OCI-LY3 (cell line): ENCODE data around the gene NOVA2.

Experiments used
- H2AFZ ChIP-seq: fragments of 200-600, 300-600 bp; shearing (Covaris generic); 2 replicates; pipeline ENCODE4 v1.6.0; 2014; ENCODE audit warnings: antibody characterized with exemption, low read depth, low read length
- H3K27ac ChIP-seq: fragments of 200-600, 300-600 bp; sonication (generic); 2 replicates; pipeline ENCODE4 v1.5.1; 2014; ENCODE audit warnings: mild to moderate bottlenecking, low read length, moderate library complexity, mixed read lengths
- H3K27me3 ChIP-seq: fragments of 200-600, 300-600 bp; sonication (generic); 2 replicates; pipeline ENCODE4 v1.6.1; 2014; ENCODE audit warnings: low read depth, low read length, mixed read lengths
- H3K36me3 ChIP-seq: fragments of 200-600, 300-600 bp; sonication (generic); replicated peaks from 2 replicates; pipeline ENCODE3; 2014; ENCODE audit warnings: low read depth, low read length, mixed read lengths
- H3K4me1 ChIP-seq: fragments of 300-600, 200-600 bp; sonication (generic); 2 replicates; pipeline ENCODE4 v1.6.1; 2014; ENCODE audit warnings: low read length, mixed read lengths
- H3K4me2 ChIP-seq: fragments of 200-600, 300-600 bp; sonication (generic); 2 replicates; pipeline ENCODE4 v1.6.1; 2014; ENCODE audit warnings: low read length, mixed read lengths
- H3K4me3 ChIP-seq: fragments of 300-600, 200-600 bp; sonication (generic); 2 replicates; pipeline ENCODE4 v1.5.1; 2014; ENCODE audit warnings: antibody characterized with exemption, mild to moderate bottlenecking, low read length, moderate library complexity
- H3K79me2 ChIP-seq: fragments of 300-600, 200-600 bp; shearing (Covaris generic); 2 replicates; pipeline ENCODE4 v1.6.1; 2014; ENCODE audit warnings: mild to moderate bottlenecking, low read length, mixed read lengths
- H3K9ac ChIP-seq: fragments of 300-600, 200-600 bp; shearing (Covaris generic); 2 replicates; pipeline ENCODE4 v1.6.0; 2014; ENCODE audit warnings: mild to moderate bottlenecking, low read length, moderate library complexity
- H3K9me3 ChIP-seq: fragments of 200-600, 300-600 bp; shearing (Covaris generic); 2 replicates; pipeline ENCODE4 v1.6.1; 2014; ENCODE audit warnings: low read length, mixed read lengths; ENCODE audit not compliant: insufficient read depth
- H4K20me1 ChIP-seq: fragments of 200-600, 300-600 bp; sonication (generic); 2 replicates; pipeline ENCODE4 v1.6.1; 2016; ENCODE audit warnings: low read length, mixed read lengths; ENCODE audit not compliant: insufficient read depth
- EZH2phosphoT487 ChIP-seq: fragments of 200-600 bp; shearing (Covaris generic); IDR thresholded peaks from 2 replicates; pipeline ENCODE4 v1.6.1; 2018; ENCODE audit warnings: antibody characterized with exemption, mixed run types, low read depth
- TF ChIP-seq, protein P1 (sequence below): fragments of 200-600, 300-600 bp; sonication (generic); IDR thresholded peaks from 2 replicates; pipeline ENCODE4 v1.5.1; 2014; ENCODE audit warnings: antibody characterized with exemption, low read length, low read depth

The NOVA2 gene

DNA sequence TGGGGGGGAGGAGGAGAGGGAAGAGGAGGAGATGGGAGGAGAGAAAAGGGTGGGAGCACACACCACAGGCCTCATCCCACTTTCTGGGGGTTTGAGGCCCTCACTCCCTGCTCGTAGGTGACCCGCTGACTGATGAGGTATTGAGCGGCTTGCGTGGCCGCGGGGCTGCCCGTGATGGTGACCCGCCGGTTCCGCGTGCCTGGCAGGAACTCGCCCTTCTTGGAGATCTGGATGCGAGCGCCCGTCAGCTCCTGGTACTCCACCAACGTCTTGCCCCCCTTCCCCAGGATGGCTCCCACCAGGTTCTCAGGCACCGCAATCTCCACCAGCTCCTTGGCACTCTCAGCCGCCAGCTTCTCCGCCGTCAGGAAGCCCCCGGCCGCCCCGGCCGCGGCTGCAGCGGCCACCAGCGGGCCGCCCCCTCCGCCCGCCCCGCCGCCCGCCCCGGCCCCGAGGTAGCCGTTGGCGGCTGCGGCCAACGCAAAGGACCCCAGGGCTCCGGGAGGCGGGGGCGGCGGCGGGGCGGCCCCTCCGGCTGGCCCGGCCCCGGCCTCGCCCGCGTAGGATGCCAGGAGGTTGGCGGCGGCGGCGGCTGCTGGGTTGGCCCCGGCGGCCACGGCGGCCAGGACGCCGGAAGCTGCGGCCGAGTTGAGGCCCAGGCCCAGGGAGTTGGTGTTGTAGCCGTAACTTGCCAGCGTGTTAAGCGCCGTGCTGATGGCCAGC, 33.7 kb downstream of the NOVA2 start:
- no peak overlapping the region for H3K4me3 ChIP-seq
- no peaks in the 10 kb centered on the region for H3K36me3 ChIP-seq
- H4K20me1 ChIP-seq = no peaks in the 10 kb centered on the region
- no peak for TF ChIP-seq EZH2phosphoT487
- TF ChIP-seq, protein P1, sequence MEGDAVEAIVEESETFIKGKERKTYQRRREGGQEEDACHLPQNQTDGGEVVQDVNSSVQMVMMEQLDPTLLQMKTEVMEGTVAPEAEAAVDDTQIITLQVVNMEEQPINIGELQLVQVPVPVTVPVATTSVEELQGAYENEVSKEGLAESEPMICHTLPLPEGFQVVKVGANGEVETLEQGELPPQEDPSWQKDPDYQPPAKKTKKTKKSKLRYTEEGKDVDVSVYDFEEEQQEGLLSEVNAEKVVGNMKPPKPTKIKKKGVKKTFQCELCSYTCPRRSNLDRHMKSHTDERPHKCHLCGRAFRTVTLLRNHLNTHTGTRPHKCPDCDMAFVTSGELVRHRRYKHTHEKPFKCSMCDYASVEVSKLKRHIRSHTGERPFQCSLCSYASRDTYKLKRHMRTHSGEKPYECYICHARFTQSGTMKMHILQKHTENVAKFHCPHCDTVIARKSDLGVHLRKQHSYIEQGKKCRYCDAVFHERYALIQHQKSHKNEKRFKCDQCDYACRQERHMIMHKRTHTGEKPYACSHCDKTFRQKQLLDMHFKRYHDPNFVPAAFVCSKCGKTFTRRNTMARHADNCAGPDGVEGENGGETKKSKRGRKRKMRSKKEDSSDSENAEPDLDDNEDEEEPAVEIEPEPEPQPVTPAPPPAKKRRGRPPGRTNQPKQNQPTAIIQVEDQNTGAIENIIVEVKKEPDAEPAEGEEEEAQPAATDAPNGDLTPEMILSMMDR = no peak
- no peak overlapping the region for H3K4me2 ChIP-seq
- H3K9me3 ChIP-seq = no peaks in the 10 kb centered on the region
- H3K4me1 ChIP-seq = no peaks in the 10 kb centered on the region
- no peak overlapping the region for H2AFZ ChIP-seq
- no peak overlapping the region for H3K9ac ChIP-seq
- no peaks in the 10 kb centered on the region for H3K79me2 ChIP-seq
- peaks cover 23% of the 10 kb centered on the region for H3K27me3 ChIP-seq
- no peak overlapping the region for H3K27ac ChIP-seq

DNA sequence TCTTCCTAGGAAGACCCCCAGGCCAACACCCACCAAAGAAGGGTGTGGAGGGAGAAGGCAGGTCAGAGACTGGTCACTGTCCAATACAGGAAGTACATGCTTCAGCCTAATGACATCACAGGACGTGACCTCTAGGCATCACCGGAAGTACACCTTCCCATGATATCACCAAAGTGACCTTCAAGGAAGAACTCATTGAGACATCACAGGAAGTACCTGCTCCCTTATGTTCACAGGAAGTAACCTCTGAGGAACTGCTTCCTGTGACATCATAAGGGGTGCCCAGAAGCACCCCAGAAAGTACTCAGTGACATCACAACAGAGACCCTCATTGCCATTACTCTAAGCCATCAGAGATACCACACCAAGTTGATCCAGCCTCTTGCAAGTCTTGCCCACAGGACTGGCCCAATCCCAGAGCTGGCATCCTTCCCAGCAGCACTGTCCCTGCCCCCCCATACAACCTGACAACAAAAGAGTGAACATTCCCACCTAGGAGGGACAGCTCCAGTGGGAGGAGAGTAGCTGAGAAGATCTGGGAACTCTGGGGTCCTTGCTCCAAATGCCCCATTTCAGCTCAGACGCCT, 34.8 kb downstream of the NOVA2 start:
- peaks cover 19% of the 10 kb centered on the region for H3K27me3 ChIP-seq
- H3K9ac ChIP-seq = no peak overlapping the region
- H3K36me3 ChIP-seq = no peaks in the 10 kb centered on the region
- no peaks in the 10 kb centered on the region for H3K9me3 ChIP-seq
- no peaks in the 10 kb centered on the region for H4K20me1 ChIP-seq
- H3K79me2 ChIP-seq = no peaks in the 10 kb centered on the region
- H3K4me2 ChIP-seq = no peak overlapping the region
- H3K27ac ChIP-seq = no peak overlapping the region
- no peaks in the 10 kb centered on the region for H3K4me1 ChIP-seq
- H3K4me3 ChIP-seq = no peak overlapping the region
- H2AFZ ChIP-seq = peak overlapping the region; percentile 57
- TF ChIP-seq, protein P1 = no peak
- no peak for TF ChIP-seq EZH2phosphoT487

DNA sequence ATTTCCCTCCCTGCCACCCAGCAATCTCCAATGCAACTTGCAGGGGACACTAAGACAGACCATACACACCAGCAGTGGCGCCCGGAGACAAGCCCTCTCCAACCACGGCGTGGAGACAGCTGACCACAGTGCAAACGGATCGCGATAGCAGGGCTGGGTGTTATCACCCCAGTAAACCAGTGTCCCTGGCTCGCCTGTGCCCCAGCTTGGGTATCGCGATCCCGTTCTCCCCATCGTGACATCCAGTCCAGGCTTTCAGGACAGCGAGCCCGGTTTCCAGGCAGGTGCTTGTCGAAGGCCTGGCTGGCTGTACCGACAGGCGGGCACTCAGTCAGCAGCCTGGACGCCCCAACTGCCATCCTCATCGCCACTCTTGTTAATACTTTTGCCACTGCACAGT, 38.4 kb downstream of the NOVA2 start:
- H3K36me3 ChIP-seq = no peaks in the 10 kb centered on the region
- no peak overlapping the region for H3K9ac ChIP-seq
- H3K4me3 ChIP-seq = no peak overlapping the region
- H2AFZ ChIP-seq = no peak overlapping the region
- no peak overlapping the region for H3K4me2 ChIP-seq
- H3K79me2 ChIP-seq = no peaks in the 10 kb centered on the region
- TF ChIP-seq EZH2phosphoT487 = no peak
- H3K4me1 ChIP-seq = no peaks in the 10 kb centered on the region
- H4K20me1 ChIP-seq = no peaks in the 10 kb centered on the region
- no peaks in the 10 kb centered on the region for H3K9me3 ChIP-seq
- peaks cover 25% of the 10 kb centered on the region for H3K27me3 ChIP-seq
- no peak overlapping the region for H3K27ac ChIP-seq

DNA sequence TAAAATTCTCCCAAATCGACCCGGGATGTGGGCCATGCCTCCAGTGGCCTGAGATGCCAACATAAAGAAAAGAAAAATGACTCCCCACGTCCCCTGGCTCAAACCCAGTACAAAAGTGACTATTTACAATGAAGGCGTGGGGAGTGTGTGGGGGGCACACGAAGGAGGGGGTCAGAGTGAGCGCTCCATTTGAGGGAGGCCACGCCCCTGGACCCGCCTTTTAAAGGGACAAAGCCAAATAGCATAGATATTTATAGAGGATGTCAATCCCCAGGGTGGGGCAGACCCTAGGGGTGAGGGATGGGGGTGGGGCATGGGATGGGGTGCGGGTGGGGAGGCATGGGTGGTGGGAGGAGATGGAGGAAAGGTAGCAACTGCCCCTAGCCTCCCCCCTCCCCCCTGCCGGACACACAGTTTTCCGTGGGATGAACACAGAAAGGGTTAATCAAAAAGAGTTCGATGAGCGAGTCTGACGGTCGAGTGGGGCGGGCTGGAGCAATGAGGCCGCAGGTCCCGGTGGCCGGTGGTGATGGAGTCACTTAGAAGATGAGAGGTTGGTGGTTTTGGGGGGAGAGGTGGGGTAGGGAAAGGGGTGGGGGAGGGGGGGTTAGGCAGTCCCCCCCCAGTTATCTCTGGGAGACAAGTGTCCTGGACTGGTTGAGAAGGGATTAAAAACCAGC, 39.0 kb downstream of the NOVA2 start:
- Histone ChIP-seq H3K4me3 (no peak overlapping the region), H3K27ac (no peak overlapping the region), H3K4me2 (no peak overlapping the region), H2AFZ (no peak overlapping the region), H3K4me1 (no peaks in the 10 kb centered on the region), H4K20me1 (no peaks in the 10 kb centered on the region), H3K9me3 (no peaks in the 10 kb centered on the region), H3K9ac (no peak overlapping the region), H3K36me3 (no peaks in the 10 kb centered on the region), H3K79me2 (no peaks in the 10 kb centered on the region), H3K27me3 (peaks cover 25% of the 10 kb centered on the region)
- no peak for TF ChIP-seq EZH2phosphoT487
- TF ChIP-seq, protein P1 = no peak
